PC-3 (cell line): ENCODE measurements around the gene BABAM1.
A peak's percentile ranks its signal among the peaks of the same experiment; 100 is the strongest.

Experiments
- EZH2phosphoT487 ChIP-seq: fragments of 300-600 bp; sonication (generic); IDR thresholded peaks from 2 replicates; pipeline ENCODE4 v1.6.1; 2018; ENCODE audit warnings: mild to moderate bottlenecking, antibody characterized with exemption, low read length, borderline replicate concordance
- TF ChIP-seq, protein P1 (sequence below): fragments of 300-600 bp; sonication (generic); conservative IDR thresholded peaks from 2 replicates; pipeline ENCODE4 v1.5.1; 2017; ENCODE audit warnings: antibody characterized with exemption, low read depth, mild to moderate bottlenecking, low read length

DNA sequence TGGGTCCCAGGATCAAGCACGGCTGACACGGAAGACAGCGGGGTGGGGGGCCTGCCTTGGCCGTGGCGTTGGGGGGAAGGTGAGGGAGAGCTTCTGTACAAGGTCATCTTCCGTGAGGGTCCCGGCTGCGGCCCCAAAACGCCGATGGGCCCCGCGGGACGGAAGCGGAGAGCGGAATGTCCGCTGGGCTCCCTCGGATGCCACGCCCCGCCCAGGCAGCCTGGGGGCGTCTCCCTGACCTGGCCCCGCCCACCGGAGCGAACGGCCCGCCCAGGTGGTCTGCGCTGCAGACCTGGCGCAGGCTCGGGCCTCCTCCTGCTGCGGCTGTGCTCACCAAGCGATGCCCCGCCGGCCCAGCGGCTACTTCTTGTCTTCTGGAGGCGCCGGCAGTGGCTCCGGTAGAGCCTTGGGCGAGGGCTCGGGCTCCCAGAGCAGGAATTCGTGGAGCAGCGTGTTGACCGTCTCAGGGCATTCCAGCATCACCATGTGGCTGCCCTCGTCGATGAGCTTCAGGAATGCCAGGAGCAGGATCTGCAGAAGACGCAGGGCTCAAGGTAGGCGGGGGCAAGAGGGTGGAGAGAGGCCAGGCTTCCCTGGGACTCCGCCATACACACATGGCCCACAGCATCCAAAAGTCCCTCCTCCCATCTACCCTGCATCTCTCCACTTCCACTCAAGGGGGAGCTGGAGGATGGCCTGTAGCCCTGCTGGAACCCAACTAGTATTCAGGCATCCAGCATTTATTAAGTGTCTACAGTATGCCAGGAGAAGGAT lies 25.2 kb downstream of the BABAM1 start:
- TF ChIP-seq, protein P1, sequence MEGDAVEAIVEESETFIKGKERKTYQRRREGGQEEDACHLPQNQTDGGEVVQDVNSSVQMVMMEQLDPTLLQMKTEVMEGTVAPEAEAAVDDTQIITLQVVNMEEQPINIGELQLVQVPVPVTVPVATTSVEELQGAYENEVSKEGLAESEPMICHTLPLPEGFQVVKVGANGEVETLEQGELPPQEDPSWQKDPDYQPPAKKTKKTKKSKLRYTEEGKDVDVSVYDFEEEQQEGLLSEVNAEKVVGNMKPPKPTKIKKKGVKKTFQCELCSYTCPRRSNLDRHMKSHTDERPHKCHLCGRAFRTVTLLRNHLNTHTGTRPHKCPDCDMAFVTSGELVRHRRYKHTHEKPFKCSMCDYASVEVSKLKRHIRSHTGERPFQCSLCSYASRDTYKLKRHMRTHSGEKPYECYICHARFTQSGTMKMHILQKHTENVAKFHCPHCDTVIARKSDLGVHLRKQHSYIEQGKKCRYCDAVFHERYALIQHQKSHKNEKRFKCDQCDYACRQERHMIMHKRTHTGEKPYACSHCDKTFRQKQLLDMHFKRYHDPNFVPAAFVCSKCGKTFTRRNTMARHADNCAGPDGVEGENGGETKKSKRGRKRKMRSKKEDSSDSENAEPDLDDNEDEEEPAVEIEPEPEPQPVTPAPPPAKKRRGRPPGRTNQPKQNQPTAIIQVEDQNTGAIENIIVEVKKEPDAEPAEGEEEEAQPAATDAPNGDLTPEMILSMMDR = peak; percentile 56; the same call in 1 of the 2 replicates
- no peak for TF ChIP-seq EZH2phosphoT487
